Activated CD4-positive, CD25-positive, alpha-beta regulatory T cell treated with anti-CD3 and anti-CD28 coated beads, Interleukin-2, amount 50 U/mL, for 16 hours (primary cell): Measurements from ENCODE around the gene CYB5A.
"Not testable (repeated sequence)": the region's sequence is repeated elsewhere in the genome, so short reads cannot be mapped to it uniquely, and the experiment has no call there.

Experiments
- DNase-seq: peaks from one replicate; pipeline ENCODE4 v3.0.0-alpha.2; 2020; ENCODE audit warnings: low read depth, low spot score

Gene CYB5A, protein sequence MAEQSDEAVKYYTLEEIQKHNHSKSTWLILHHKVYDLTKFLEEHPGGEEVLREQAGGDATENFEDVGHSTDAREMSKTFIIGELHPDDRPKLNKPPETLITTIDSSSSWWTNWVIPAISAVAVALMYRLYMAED

GRCh38 chr18:74291771-74292540, at the start of gene CYB5A:
Gene CYB5A (minus strand): TSS chr18:74291963. CDS start chr18:74291875, 88 bp downstream.
- DNase-seq, result peak; percentile 95

GRCh38 chr18:74337912-74338309, 46.1 kb upstream of the CYB5A start:
- no peak for DNase-seq

GRCh38 chr18:74337155-74337911, 45.6 kb upstream of the CYB5A start:
- DNase-seq, result no peak

DNA sequence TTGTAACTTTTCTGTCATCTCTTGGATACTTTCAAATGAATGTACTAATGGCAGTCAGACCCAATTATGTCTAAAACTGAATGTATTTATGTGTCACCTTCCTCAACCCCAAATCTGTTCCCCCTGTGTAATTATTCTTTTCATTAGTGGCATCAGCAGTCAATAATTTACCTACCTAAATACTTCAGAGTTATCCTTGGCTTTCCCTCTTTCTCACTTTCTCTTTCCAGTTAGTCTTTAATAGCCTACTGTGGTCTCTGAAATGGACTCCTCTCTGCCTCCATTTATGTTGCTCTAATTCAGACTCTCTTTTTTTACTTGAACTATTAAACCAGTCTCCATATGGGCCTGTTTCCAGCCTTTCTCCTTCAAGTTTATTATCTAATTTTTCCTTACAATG, 44.9 kb upstream of the CYB5A start:
- DNase-seq, result no peak

GRCh38 chr18:74334242-74334893, 42.6 kb upstream of the CYB5A start:
- no peak for DNase-seq

- no peak for DNase-seq
These were observed 41.3 kb upstream of the CYB5A start for GRCh38 chr18:74333091-74333490.

- no peak for DNase-seq
These were observed 39.6 kb upstream of the CYB5A start for GRCh38 chr18:74331404-74331803.

DNA sequence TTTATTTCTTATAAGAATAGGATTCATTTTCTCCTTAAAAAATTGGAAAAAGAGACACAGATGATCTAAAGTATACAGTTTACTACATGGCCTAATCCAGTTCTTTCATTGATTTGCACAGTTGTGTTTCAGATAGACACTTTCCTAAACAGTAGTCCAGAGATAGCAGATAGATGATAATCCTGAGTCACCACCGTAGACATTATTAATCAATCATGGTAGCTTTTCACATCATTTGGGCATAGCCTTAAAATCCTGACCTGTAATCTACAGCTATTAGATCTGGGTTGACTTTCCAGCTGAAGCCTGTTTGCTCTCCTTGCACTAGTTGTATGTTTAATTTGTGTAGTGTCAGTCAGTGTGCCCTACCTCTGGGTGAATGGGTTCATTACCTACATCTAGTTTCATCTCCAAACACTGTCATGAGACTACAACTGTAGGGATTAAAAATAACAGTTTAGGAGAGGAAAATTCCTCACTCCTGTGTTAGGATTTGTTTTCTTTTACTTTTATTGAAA, 38.0 kb upstream of the CYB5A start:
- DNase-seq, result no peak

DNA sequence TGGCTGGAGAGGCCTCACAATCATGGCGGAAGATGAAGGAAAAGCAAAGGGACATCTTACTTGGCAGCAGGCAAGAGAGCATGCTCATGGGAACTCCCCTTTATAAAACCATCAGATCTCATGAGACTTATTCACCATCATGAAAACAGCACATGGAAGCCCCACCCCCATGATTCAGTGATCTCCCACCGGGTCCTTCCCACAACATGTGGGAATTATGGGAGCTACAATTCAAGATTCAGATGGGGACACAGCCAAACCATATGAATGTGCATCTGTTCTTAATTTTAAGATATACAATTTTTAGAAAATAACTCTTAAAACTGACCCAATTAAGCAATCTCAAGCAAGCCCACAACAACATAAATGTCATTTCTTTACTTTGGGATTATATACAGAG, 36.4 kb upstream of the CYB5A start:
- no peak for DNase-seq

DNA sequence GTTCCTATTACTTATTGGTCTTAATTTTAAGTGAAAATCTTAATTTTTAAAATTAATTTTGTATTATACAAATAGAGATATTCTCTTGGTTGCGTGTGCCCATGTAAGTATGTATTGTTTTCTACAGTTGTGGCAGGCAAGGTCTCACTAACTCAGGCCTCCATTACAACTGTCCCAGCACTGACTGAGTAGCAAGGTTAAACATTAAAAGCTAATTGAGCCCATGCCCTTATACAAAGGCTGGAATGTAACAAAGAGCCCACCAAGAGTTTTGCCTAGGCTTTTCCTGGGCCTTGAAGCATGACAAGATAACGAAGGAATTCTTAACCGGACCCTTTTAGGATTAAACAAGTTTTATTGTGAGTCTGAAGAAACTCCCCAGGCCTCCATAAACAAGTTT, 35.0 kb upstream of the CYB5A start:
- not testable (repeated sequence) for DNase-seq

DNA sequence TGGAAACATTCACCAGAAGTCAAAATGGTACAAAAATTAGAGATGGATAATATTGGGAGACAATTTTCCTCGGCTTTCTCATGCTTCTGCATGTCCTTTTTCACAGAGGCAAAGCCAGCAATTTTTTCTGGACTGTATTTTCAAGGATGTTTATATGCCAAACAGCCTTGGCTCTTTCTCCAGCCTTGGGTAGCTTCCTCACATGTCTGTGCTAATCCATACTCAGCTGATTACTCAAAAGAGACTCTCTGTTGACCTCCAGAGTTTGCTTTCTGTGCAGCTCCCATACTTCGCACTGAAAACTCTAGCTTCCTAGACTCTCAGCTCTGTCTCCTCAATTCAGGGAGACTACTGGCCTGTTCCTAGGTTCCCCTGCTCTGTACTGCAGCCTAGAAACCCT, 34.5 kb upstream of the CYB5A start:
- DNase-seq, result no peak

GRCh38 chr18:74316257-74317170, 24.8 kb upstream of the CYB5A start:
- DNase-seq, result no peak

GRCh38 chr18:74315464-74316256, 23.9 kb upstream of the CYB5A start, which contains the start of gene C18orf63:
Gene C18orf63 (plus strand): TSS chr18:74315839. CDS start chr18:74317866, 2,027 bp downstream.
- DNase-seq, result no peak

GRCh38 chr18:74314759-74315463, 23.1 kb upstream of the CYB5A start:
- no peak for DNase-seq

- DNase-seq, result no peak
These were observed 19.2 kb upstream of the CYB5A start for GRCh38 chr18:74311000-74311399.

DNA sequence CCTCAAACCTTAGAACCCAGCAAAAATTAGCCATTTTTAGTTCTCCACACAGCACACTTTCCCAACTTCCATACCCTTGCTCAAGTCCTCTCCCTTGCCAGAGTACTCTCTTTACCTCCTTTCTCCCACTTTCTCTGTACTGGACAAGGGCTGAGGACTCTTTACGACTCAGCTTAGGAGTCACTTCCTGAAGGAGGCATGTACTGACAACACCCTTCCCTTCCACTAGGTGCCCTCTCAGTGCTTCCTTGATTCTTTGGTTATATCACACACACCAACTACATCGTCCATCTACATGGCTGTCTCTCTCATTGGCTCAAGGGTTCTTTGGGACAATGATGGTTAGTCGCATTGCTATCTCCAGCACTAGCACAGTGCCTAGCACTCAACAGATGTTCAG, 18.6 kb upstream of the CYB5A start:
- DNase-seq, result no peak

DNA sequence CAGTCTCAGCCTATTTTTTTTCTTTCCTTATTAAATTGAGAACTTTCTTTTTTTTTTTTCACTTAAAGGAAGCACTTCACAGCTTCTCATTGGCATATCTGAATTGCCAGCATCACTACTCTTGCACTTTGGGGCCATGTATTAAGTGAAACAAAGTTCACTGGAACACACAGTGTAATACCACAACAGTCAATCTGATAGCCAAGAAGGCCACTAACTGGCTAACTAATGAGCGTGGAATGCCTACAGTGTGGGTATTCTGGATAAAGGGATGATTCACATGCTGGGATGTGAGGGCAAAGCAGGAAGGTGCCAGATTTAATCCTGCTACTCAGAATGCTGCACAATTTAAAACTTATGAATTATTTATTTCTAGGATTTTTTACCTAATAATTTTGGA, 12.2 kb upstream of the CYB5A start:
- no peak for DNase-seq

- DNase-seq, result no peak
These were observed 11.5 kb upstream of the CYB5A start for GRCh38 chr18:74303306-74303705.

DNA sequence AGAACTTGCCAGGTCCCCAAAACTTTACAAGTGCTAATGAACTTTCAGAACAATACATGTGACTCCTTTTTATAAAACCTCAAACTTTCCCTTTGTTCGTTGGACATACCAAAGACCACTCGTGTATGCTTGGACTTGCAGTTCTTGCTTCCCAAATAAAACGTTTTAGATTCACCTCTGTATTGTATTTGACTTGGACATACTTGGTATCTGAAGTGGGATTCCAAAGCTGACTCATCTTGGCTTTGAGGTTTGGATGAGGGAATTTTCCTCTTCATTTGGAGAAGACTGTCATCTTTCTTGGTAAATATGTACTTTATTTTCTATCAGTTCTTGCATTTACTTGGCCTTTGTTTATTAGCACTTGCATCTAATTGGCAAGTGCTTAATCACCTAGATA, 8.0 kb upstream of the CYB5A start:
- DNase-seq, result no peak
